Measurements from ENCODE around the gene TBC1D2B.

The TBC1D2B gene

DNA sequence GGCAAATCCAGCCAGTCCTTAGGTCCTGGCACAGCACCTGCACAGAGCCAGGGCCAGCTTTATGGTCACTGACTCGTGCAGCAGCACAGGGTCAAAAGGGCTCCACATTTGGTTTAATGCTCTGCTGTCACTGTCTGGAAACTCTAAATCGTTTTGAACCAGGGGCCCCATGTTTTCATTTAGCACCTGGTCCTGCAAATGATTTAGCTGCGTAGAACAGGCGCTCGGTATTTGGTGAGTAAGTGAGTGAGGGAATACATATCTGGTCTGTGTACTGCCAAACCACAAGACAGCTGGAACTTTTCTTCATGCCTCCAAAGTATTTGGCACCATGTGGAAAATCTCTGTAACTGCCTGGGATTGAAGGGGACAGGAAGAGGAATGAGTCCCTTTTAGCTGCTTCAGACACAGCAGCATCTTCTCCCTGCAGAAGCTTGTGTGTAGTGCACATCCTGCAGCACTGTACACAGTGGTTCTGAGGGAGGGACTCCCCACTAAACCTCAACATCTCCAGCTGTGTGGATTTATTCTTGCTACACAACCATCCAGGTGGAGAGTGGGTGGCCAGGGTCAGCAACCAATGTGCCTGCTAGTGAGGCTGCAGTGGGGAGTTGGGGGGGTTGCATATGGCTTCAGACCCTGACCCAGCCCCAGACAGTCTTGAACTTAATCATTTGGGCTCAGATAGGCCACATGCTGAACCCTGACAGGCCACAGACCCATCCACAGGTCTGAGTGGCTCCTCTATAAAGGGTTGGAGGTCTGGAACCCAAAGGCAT lies 15.9 kb upstream of the TBC1D2B start:
- DNase-seq: no peak

DNA sequence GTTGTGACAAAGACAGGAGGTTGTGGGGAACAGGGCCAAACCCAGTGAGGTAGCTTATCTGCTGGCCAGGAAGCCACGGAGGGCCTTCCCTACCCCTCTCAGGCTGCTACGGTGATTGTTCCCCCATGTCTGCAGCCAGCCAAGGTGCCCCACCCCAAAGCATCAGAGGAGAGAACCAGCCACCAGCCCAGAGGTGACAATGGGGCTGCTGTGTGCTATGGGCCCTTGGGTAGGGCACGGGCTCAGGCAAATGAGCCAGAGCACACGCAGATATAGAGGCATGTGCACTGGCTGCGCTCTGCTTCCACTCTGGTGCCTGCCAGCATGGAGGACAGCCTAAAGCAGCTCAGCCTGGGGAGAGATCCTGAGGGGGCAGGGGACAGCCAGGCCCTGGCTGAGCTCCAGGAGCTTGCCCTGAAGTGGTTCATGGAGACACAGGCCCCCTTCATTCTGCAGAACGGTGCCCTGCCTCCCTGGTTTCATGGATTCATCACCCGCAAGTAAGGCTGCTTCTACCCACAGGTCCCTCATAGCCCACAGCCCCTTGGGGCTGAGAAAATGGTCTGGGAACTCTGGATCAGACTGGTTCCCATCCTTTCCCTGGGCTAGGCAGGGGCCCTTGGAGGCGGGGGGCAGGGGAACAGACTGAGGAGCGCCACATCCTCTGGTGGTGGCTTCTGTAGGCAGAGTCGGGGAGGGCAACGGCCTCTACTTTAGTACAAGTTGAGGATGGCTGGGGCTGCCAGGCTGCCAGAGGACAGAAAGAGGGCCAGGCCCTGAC lies 14.9 kb upstream of the TBC1D2B start, which contains the start of gene SH2D7:
TSS of gene SH2D7 (plus strand) at position 301 of the 781 bp plus-strand sequence. CDS start at position 325, 24 bp downstream.
- DNase-seq: no peak

DNA sequence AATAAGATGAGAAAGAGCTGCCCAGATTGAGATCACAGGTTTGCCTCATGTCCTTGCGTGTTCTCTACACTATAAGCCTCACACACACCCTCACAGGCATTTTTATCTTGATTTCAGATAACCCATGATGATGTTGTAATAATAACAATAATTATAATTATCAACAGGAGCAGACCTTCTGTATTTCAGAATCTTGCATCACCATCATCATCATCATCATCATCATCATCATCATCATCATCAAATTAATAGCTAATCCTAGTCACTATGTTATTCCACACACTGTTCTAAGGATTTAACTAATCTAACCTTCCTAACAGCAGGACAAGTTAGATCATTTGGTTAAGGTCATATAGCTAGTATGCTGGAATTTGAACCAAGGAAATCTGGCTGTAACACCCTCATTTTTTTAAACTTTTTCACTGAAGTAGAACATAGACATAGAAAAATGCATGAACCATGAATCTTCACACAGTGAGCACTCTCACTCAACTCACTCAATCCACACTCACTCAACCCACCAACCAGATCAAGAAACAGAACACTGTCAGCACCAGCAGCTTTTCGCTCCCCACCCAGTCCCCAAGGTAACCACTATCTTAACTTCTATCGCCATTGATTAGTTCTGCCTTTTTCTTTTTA lies 13.0 kb upstream of the TBC1D2B start:
- DNase-seq: no peak

DNA sequence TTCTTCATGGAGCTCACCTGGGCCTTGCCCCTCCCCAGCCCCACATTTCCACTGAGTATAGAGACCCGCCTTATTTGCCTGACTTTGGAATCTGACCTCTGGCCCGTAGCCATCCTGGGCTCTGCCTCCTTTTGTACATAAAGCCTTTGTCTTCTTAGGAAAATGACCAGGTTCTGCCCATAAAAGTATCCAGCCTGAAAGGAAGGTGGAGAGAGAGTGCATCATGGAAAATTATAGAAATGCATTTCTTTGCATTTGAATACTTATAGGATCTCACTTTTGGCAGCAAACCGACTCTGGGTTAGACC lies 11.2 kb upstream of the TBC1D2B start:
- no peak for DNase-seq

DNA sequence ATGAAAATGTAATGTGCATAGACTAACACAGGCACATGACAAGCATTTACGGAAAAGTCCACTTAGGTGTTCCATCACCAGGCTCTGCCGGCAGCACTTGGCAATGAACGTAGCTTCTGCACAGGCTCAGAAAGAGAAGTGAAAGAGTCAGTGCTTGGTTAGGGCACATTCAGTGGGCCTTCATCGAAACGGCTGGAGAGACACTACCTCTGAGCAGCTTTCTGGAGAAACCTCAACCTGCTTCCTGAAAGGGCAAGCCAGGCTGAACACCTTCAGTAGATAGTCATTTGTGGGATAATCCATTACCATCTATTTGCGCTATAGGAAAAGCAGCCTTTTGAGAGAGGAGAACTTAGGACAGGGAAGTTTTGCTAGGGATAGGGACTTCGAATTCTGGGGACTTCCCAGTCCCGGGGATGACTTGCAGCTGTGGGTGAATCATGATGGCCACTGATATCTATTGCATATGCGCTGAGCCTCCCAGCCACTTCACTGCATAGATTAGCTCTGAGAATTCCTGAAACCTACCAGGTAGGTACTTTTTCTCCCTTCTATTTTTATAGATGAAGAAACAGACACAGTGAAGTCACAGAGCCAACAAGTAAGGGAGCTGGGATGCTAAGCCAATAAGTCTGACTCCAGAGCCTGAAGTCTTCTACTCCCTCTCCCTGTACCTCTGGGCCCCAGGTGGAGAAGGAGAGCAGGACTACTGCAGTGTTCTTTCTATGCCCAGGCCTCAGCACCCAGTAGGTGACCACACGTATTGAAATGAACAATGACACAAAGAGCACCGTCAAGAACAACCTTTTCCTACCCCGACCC lies 10.7 kb upstream of the TBC1D2B start:
- peak; percentile 84 for DNase-seq

DNA sequence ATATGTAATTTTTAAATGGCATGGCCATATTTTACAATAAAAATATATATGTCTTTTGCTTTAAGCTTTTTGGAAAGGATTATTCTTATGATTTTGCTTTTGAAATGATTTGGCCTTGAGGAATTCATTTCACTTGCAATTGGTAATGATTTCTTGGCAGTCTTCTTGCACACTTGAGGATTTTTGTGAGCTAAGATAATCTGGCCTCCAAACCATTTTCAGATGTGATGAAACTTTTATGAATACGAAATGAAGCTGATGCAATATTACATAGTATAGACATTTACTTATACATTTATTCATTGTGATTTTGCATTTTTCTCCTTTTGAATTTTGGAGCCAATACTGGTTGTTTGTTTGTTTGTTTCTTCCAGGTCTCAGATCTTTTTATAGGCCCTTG lies 8.4 kb upstream of the TBC1D2B start:
- no peak for DNase-seq

DNA sequence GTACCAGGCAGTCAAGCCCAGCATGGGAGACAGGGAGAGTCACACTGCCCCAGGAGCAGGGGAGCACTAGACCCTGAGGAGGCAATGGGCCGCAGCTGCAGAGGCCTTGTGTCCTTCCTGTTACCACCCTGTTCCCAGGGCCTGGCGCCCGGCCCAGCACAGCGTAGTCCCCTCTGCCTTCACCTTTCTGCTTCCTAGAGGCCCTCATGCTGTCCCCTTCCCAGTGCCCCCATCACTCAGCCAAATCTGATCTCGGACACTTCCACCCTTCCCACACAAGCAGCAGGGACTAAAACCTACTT lies 6.9 kb upstream of the TBC1D2B start:
- no peak for DNase-seq

DNA sequence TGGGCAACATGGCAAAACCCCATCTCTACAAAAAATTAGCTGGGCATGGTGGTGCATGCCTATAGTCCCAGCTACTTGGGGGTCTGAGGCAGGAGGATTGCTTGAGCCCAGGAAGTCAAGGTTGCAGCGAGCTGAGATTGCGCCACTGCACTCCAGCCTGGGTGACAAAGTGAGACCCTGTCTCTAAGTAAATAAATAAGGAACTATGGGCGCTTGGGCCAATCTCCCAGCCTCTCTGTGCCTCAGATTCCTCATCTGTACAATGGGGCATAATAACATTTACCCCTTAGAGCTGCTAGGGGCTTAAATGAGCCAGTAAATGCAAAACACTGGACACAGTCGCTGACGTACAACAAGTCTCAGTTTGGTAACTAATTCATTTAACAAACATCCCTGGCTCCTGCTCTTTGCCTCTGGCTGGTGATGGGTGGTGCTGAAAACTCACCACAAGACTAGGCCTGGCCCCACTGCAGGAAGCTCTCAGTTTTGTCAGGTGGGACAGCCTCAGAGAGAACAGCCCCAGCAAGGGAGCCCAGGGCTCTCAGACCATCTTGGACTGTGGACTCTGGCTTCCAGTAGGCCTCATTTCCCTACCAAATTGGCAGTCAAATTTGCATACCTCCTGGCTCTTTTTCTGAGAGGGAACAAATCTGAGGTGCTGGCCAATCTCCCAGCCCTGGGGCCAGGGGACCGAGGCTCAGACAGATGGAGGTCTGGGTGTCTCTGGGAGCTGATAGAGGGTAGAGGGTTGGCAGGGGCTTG lies 6.4 kb upstream of the TBC1D2B start:
- no peak for DNase-seq

DNA sequence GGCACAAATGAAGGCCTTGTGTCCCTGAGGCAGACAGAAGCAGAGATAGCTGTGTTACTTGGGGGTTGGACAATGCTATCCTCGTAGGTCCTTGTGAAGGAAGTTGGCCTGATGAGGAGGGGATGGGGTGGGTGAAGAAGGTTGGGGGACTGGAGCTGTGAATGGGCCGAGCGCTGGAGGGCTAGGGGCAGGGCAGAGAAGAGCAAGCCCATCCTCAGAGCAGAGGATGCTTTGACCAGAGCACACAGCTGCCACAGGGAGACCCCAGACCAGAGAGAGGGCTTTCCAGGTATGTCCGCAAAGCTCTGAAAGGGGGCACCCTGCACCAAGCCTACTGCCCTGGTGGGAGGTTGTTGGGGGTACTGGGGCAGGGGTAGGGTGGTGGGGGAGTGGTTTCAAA lies 5.7 kb upstream of the TBC1D2B start:
- no peak for DNase-seq

DNA sequence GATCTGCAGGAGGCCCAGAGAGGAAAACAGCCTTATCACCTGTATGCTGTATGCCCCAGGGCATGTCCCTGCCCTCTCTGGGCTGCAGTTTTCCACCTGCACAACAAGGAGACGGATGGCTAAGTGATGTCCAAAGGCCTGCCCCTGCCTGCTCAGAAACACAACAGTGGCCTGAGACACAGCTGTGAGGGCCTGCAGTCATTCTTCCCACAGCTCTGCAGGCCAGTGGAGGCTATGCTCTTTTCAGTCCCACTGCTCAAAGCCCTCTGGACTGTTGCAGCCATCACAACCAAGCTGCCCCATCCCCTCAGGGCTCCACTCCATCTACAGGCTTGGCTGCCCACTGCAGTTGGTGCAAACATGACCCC lies 5.2 kb upstream of the TBC1D2B start:
- no peak for DNase-seq

DNA sequence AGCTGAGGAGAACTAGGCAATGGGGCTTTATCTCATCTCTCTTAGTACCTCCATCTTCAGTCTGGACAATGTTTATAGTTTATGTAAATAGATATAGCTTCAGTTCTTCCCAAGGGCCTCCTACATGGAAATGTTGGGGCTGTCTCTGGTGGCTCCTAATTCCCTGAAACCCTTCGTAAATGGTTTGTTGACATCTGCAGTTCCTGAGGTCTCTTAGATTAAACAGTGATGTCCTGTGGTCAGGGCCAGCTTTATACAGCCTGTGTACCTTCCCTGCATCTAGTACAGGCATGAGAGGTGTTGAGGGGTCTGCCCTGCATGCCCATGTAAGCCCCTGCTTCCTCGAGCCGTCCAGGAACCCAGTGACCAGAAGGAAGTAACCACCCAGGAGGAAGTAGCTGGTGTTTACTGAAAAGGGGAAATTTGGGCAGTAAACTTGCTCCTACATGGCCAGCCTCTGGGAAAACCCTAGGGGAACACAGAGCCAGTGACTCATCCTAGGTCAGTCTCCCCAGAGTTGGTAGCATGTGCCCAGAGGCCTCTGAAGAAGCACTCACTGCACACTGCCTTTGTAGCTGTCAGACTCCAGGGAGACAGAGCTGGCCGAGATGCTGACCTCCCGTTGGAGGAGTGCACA lies 4.7 kb upstream of the TBC1D2B start:
- no peak for DNase-seq

DNA sequence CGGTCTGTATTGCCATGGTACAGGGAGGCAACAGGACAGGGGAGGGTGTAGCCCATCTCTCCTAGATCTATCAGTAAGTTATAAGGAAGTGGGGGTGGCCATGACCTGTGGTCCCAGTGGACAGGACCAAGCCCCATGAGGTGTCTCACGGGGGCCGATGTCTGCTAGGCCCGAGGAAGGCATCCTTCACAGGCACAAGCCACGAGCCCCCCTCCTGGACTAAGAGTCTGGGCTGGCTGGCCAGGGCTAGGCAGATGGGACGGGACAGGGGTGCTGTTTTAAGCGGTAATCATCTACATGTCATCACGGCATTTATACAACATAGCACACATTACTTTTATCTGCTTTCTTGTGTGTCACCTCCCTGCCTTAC lies 2.6 kb upstream of the TBC1D2B start:
- no peak for DNase-seq

DNA sequence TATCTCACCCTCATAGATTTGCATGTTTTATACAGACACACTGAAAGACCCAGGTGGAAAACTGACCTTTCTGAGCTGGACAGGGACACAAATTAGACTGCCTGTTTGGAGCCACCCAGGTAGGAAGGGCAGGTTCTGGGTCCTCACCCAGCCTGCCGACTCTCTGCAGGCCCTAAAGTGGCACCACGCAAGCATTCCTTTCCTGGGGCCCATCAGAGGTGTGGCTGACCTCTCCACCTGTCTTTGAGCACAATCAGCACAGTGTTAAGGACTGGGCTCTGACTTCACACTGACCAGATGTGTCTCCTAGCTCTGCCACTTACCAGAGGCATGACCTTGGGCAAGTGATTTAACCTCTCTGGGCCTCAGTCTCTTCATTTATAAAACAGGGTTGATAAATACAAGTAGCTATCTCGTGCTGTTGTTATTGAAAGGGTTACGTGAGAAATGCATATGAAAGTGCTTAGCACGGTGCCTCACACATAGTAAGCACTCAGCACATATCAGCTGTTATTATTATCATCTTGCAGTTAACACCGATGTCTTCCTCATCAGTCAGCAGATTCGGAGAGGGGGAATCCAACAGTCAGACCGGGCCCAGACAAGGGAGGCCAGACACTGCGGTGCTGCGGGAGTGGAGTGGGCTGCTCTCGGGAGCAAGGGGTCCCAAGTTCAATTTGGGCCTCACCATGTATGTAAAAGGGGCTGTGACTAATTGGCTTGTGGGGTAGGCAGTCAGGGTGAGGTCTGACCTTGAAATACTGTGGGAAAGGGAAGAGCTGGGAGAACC lies 2.0 kb upstream of the TBC1D2B start:
- no peak for DNase-seq

DNA sequence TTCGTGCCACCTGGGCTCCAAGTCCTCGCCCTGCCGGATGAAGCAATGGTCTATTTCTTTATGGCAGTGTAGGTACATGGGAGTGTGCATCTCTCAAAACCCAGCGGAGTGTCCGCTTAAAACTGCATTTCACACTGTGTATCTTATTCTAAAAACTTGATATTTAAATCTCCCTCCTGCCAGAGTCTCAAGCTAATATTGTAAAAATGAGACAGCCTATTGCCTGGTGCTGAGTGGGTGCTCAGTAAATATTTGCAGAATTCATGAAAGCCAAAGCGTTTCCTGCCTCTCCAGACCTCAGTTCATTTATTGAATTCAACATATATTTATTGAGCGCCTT lies 330 bp upstream of the TBC1D2B start:
- DNase-seq: no peak

DNA sequence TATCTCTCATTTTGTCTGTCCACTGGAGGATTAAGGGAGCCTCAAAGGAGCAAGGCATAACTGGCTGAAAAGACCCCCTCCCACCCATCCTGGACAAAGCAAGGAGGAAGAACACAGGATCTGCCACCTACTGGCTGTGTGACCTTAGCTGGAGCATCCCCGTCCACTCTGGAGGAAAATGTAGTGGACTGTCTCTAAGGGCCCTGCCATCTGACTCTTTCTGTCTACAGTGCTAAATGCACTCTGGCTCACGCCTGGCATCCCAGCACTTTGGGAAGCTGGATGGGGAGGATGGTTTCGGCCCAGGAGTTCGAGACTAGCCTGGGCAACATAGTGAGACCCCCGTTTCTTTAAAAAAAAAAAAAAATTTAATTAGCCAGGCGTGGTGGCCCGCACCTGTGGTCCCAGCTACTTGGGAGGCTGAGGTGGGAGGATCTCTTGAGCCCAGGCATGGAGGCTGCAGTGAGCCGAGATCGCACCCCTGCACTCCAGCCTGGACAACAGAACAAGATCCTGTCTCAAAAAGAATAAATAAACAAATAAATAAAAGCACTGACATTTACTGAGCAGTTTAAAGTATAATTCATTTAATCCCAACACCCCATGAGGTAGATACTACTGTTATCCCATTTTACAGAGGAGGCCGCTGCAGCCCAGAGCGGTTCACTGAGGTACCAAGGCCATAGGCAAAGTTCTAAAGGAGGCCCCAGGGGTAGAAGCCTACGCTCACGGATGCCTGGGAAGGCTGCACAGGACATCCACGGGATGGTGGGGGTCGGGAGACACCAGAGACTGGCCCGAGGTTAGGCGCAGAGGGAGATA lies 1.1 kb downstream of the TBC1D2B start:
- no peak for DNase-seq

DNA sequence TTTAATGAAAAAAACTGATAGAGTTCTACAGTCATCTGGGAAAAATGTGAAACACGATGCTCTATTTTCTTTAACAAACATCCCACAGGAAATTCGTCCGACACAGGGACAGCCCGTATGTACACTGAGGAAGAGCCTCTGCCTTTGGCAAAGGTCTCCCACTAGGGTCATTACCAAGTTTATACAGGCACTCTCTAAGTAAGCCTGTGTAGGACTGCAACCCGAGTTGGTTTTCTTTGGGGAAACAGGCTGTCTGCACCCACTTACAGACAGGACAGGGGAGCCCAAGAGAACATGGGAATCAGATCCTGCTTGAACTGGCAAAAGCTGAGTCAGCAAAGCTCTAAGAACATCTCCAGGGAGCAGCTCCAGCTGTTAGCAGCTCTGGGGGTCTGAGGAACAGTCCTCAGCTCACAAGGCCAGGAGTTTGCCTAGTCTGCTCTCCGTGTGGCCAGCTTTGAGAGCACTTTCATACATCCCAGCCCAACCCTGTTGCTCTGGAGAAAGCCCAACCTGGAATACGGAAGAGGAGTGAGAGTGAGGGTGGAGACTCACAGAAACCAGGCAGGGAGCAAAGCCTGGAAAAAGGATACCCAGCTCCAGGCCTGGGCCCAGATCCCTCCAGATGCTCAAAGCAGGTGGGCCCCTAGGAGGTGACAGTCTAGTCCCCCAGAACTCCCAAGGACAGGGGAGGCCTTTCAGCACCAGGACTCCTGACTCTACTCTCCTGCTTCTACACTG lies 1.9 kb downstream of the TBC1D2B start:
- DNase-seq: no peak

DNA sequence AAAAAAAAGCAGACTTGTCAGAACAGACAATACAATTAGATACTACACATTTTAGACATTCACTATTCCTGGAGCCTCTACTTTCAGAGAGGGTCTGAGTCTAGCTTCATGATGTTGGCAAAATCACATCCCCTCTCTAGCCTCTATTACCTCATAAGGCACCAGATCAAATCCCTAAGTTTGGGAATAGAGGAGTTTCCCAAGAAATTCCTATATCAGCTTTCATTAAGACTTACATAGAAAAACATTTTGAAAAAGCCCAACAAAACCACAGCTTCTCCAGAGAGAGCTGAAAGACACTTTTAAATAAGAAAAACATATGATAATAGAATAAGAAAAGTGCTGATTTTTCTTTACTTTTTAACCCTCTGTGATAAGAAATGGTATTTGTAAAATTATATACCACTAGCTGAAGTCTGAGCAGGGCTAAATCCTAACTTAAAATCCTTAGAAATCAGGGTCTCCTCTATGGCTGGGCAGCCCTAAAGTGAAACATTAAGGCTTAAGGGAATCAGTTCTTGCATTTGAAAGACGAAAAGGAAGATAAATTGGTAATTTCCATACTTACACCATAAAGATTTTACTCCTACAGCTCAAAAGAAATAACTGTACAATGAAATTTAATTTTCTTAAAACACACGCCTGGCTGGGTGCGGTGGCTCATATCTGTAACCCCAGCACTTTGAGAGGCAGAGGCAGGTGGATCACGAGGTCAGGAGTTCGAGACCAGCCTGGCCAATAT lies 4.3 kb downstream of the TBC1D2B start:
- no peak for DNase-seq

DNA sequence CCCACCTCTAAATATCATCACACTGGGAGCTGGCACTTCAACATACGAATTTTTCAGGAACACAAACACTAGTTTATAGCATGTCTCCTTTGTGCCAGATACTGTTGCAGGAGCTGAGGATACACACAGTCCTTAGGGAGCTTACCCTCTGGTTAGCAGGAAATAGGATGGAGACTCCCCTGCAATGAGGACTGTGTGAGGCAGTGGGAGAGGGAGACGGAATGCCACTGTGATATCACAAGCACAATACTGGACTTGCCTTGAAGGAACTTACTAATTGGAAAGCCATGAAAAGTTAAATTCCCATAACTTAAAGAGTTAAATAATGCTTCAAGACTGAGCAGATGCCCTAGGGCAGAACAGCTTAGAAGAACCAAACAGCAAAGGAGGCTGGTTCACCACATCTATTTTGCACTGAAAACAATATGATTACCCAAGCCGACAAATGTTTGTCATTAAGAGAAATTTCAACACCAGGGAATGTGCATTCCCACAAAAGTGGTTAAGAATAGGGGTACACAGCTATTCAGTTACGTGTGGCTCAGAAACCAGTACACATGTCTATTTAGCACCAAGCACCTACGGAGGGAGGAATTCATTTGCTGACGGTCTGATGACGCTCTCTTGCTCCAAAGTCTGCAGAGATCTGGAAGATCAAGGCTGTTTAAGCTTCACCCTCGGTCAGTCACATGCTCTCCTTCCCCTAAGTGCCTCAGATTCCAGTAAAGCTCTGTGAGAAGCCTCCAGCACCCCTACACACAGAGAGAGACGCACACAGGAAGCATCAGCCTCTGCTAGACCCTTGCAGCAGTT lies 5.2 kb downstream of the TBC1D2B start:
- no peak for DNase-seq

Measured in RPMI8226 (cell line).